GM23338 (cell line): ENCODE results near the gene VENTX. TPM values are rescaled to one million over a fixed set of nuclear protein-coding genes. Genes with fewer than 3 reads are reported as not detected.

ENCODE experiments used
- ATAC-seq: fragments of 200-7000 bp; cut with Tn5 transposase; 3 replicates; pipeline ENCODE4 v1.9.1; 2020
- DNase-seq: peaks from one replicate; pipeline ENCODE4 v3.0.0-alpha.2; 2015; ENCODE audit warnings: low spot score
- H2AFZ ChIP-seq: fragments of 200-600 bp; sonication (generic); 2 replicates; pipeline ENCODE4 v1.8.0; 2016; ENCODE audit warnings: antibody characterized with exemption, mild to moderate bottlenecking, moderate library complexity
- H3F3A ChIP-seq: fragments of 200-600 bp; sonication (generic); replicated peaks from 2 replicates; pipeline ENCODE4 v1.8.0; 2017; ENCODE audit warnings: antibody characterized with exemption, mixed run types, low read depth
- H3K27ac ChIP-seq: fragments of 200-600 bp; sonication (generic); 2 replicates; pipeline ENCODE4 v1.6.1; 2016; ENCODE audit warnings: low read depth
- H3K27me3 ChIP-seq: fragments of 200-600 bp; sonication (generic); 2 replicates; pipeline ENCODE4 v1.8.0; 2016; ENCODE audit warnings: mild to moderate bottlenecking, mixed run types, moderate library complexity; ENCODE audit not compliant: insufficient read depth
- H3K36me3 ChIP-seq: fragments of 200-600 bp; sonication (generic); 2 replicates; pipeline ENCODE4 v1.8.0; 2016; ENCODE audit warnings: mild to moderate bottlenecking; ENCODE audit not compliant: insufficient read depth
- H3K4me1 ChIP-seq: fragments of 200-600 bp; sonication (generic); 2 replicates; pipeline ENCODE4 v1.8.0; 2016; ENCODE audit warnings: mild to moderate bottlenecking, moderate library complexity; ENCODE audit not compliant: insufficient read depth
- H3K4me2 ChIP-seq: fragments of 200-600 bp; sonication (generic); 2 replicates; pipeline ENCODE4 v1.7.1; 2017; ENCODE audit warnings: mixed run types
- H3K4me3 ChIP-seq: fragments of 200-600 bp; sonication (generic); 2 replicates; pipeline ENCODE4 v1.6.1; 2016; ENCODE audit warnings: mixed run types
- H3K79me2 ChIP-seq: fragments of 200-600 bp; sonication (generic); replicated peaks from 2 replicates; pipeline ENCODE4 v1.8.0; 2017; ENCODE audit warnings: mild to moderate bottlenecking; ENCODE audit not compliant: insufficient read depth
- H3K9me2 ChIP-seq: fragments of 200-600 bp; sonication (generic); 2 replicates; pipeline ENCODE4 v1.8.0; 2017; ENCODE audit not compliant: insufficient read depth
- H4K20me1 ChIP-seq: fragments of 200-600 bp; sonication (generic); replicated peaks from 2 replicates; pipeline ENCODE4 v1.8.0; 2017; ENCODE audit warnings: mild to moderate bottlenecking; ENCODE audit not compliant: insufficient read depth
- H3K27ac Mint-ChIP-seq: 2 replicates; pipeline ENCODE4 v1.8.0; 2020; ENCODE audit warnings: inconsistent platforms, mild to moderate bottlenecking, moderate library complexity, mixed read lengths
- H3K27me3 Mint-ChIP-seq: 3 replicates; pipeline ENCODE4 v1.8.0; 2022; ENCODE audit warnings: low read depth, mild to moderate bottlenecking, moderate library complexity, mixed read lengths, inconsistent platforms; ENCODE audit not compliant: insufficient read depth, poor library complexity
- H3K36me3 Mint-ChIP-seq: 3 replicates; pipeline ENCODE4 v1.8.0; 2021; ENCODE audit warnings: low read depth, mild to moderate bottlenecking, inconsistent platforms, moderate library complexity, mixed read lengths
- H3K4me1 Mint-ChIP-seq: 3 replicates; pipeline ENCODE4 v1.8.0; 2020; ENCODE audit warnings: mild to moderate bottlenecking, inconsistent platforms, mixed read lengths
- H3K4me3 Mint-ChIP-seq: 3 replicates; pipeline ENCODE4 v1.8.0; 2021; ENCODE audit warnings: moderate library complexity, mild to moderate bottlenecking, inconsistent platforms, mixed read lengths
- H3K9me3 Mint-ChIP-seq: 3 replicates; pipeline ENCODE4 v1.8.0; 2020; ENCODE audit warnings: moderate library complexity, mild to moderate bottlenecking, inconsistent platforms, mixed read lengths
- POLR2AphosphoS5 ChIP-seq: IDR thresholded peaks from 2 replicates; pipeline ENCODE4 v1.6.1; 2016; ENCODE audit warnings: antibody characterized with exemption, low read depth
- REST ChIP-seq: IDR thresholded peaks from one replicate; pipeline ENCODE4 v1.6.1; 2018; ENCODE audit warnings: antibody characterized with exemption; ENCODE audit not compliant: unreplicated experiment
- ZNF114 ChIP-seq: fragments of 250-450 bp; sonication (Bioruptor Pico); IDR thresholded peaks from 2 replicates; pipeline ENCODE4 v1.5.0; 2020; ENCODE audit warnings: mild to moderate bottlenecking, moderate library complexity
- polyA plus RNA-seq: library from polyadenylated mRNA; unstranded; fragments of >200 nt; fragmentation: Nextera tagmentation; extraction: Ambion mirVana; gene quantifications from 2 replicates; pipeline ENCODE4 v1.2.1, GENCODE V29; 2016
- total RNA-seq: library from RNA; depleted of rRNA; stranded (reverse); fragments of >200 nt; shearing (Covaris generic); gene quantifications from 2 replicates; pipeline ENCODE4 v1.2.3, GENCODE V29; 2014
- TF ChIP-seq, protein P1 (sequence below): fragments of 250-450 bp; sonication (Bioruptor Pico); IDR thresholded peaks from 2 replicates; pipeline ENCODE4 v1.5.0; 2020; ENCODE audit warnings: mild to moderate bottlenecking, moderate library complexity

VENTX gene
- total and polyA plus RNA-seq, 2 experiments from 2014 or later: 4.8 to 8.1 TPM

DNA sequence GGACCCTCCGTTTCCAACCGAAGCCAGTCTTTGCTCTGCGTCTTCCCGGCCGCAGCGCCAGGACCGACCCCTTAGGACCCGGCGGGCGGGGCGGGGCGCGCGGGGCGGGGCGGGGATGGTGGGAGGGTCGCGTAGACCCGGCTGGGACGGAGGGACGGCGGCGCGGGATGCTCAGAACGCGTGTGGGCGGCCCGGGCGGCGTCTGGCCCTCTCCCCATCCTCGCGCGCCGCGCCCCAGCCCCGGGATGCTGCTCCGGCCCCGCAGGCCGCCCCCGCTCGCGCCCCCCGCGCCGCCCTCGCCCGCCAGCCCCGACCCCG lies 7.7 kb upstream of the VENTX start, which contains the start of gene UTF1:
TSS of gene UTF1 (plus strand) at position 174 of the 318 bp plus-strand sequence. CDS start at position 246, 72 bp downstream.
- Mint-ChIP-seq H3K36me3 (peaks cover 8% of the 10 kb centered on the region), H3K4me1 (peaks cover 22% of the 10 kb centered on the region), H3K4me3 (peak within 1 kb of the TSS; percentile 72), H3K27me3 (peaks cover 64% of the 10 kb centered on the region), H3K27ac (no peak within 1 kb of the TSS), H3K9me3 (peaks cover 9% of the 10 kb centered on the region; the same call in 2 of the 3 replicates)
- 0 out of 2 replicates have a peak, but pooled peaks cover 3% of the 10 kb centered on the region for H3K9me2 ChIP-seq
- no peaks in the 10 kb centered on the region for H3K79me2 ChIP-seq
- H3K27me3 ChIP-seq: peaks cover 43% of the 10 kb centered on the region
- H3K4me2 ChIP-seq: peak within 1 kb of the TSS; percentile 88
- ATAC-seq (peak; percentile 25), DNase-seq (peak; percentile 71)
- no peak within 1 kb of the TSS for H3K27ac ChIP-seq
- H2AFZ ChIP-seq: no peak within 1 kb of the TSS
- H3K4me3 ChIP-seq: peak within 1 kb of the TSS; percentile 65
- peaks cover 16% of the 10 kb centered on the region; the same call in 1 of the 2 replicates for H3F3A ChIP-seq
- no peaks in the 10 kb centered on the region for H4K20me1 ChIP-seq
- H3K36me3 ChIP-seq: no peaks in the 10 kb centered on the region
- peaks cover 16% of the 10 kb centered on the region; the same call in 1 of the 2 replicates for H3K4me1 ChIP-seq
- TF ChIP-seq REST: no peak
- no peak for TF ChIP-seq ZNF114 (CRISPR knock-in tag)
- TF ChIP-seq, protein P1, sequence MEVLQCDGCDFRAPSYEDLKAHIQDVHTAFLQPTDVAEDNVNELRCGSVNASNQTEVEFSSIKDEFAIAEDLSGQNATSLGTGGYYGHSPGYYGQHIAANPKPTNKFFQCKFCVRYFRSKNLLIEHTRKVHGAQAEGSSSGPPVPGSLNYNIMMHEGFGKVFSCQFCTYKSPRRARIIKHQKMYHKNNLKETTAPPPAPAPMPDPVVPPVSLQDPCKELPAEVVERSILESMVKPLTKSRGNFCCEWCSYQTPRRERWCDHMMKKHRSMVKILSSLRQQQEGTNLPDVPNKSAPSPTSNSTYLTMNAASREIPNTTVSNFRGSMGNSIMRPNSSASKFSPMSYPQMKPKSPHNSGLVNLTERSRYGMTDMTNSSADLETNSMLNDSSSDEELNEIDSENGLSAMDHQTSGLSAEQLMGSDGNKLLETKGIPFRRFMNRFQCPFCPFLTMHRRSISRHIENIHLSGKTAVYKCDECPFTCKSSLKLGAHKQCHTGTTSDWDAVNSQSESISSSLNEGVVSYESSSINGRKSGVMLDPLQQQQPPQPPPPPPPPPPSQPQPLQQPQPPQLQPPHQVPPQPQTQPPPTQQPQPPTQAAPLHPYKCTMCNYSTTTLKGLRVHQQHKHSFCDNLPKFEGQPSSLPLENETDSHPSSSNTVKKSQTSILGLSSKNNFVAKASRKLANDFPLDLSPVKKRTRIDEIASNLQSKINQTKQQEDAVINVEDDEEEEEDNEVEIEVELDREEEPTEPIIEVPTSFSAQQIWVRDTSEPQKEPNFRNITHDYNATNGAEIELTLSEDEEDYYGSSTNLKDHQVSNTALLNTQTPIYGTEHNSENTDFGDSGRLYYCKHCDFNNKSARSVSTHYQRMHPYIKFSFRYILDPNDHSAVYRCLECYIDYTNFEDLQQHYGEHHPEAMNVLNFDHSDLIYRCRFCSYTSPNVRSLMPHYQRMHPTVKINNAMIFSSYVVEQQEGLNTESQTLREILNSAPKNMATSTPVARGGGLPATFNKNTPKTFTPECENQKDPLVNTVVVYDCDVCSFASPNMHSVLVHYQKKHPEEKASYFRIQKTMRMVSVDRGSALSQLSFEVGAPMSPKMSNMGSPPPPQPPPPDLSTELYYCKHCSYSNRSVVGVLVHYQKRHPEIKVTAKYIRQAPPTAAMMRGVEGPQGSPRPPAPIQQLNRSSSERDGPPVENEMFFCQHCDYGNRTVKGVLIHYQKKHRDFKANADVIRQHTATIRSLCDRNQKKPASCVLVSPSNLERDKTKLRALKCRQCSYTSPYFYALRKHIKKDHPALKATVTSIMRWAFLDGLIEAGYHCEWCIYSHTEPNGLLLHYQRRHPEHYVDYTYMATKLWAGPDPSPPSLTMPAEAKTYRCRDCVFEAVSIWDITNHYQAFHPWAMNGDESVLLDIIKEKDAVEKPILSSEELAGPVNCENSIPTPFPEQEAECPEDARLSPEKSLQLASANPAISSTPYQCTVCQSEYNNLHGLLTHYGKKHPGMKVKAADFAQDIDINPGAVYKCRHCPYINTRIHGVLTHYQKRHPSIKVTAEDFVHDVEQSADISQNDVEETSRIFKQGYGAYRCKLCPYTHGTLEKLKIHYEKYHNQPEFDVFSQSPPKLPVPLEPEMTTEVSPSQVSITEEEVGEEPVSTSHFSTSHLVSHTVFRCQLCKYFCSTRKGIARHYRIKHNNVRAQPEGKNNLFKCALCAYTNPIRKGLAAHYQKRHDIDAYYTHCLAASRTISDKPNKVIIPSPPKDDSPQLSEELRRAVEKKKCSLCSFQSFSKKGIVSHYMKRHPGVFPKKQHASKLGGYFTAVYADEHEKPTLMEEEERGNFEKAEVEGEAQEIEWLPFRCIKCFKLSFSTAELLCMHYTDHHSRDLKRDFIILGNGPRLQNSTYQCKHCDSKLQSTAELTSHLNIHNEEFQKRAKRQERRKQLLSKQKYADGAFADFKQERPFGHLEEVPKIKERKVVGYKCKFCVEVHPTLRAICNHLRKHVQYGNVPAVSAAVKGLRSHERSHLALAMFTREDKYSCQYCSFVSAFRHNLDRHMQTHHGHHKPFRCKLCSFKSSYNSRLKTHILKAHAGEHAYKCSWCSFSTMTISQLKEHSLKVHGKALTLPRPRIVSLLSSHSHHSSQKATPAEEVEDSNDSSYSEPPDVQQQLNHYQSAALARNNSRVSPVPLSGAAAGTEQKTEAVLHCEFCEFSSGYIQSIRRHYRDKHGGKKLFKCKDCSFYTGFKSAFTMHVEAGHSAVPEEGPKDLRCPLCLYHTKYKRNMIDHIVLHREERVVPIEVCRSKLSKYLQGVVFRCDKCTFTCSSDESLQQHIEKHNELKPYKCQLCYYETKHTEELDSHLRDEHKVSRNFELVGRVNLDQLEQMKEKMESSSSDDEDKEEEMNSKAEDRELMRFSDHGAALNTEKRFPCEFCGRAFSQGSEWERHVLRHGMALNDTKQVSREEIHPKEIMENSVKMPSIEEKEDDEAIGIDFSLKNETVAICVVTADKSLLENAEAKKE (CRISPR knock-in tag): no peak
- TF ChIP-seq POLR2AphosphoS5: peak; percentile 32; the same call in 1 of the 2 replicates
